Cardiac septum (tissue), 1 donor: ENCODE results near the gene SLC27A5. TPM values are rescaled to one million over a fixed set of nuclear protein-coding genes. Genes with fewer than 3 reads are reported as not detected.

Experiments
- DNase-seq: peaks from one replicate; pipeline ENCODE4 v3.0.0-alpha.2; 2020; ENCODE audit warnings: low spot score
- intact Hi-C: fragments of 100-400 bp; cut with DNase I; formaldehyde crosslinking; loops from one replicate; pipeline ENCODE4 v1.14.0; 2022
- long read RNA-seq: library from polyadenylated mRNA; unstranded; transcript quantifications from one replicate; pipeline ENCODE4 v2.0.0, GENCODE V29; 2021
- total RNA-seq: library from RNA; stranded (reverse); fragmentation: NEBNext Ultra II Directional; extraction: Animal tissue kit (Norgen Biotek cat#: 25700); gene quantifications from one replicate; pipeline ENCODE4 v1.2.1, GENCODE V29; 2021
- donor health status: DM: no; HTN: no; CAD: no.

SLC27A5 gene, protein sequence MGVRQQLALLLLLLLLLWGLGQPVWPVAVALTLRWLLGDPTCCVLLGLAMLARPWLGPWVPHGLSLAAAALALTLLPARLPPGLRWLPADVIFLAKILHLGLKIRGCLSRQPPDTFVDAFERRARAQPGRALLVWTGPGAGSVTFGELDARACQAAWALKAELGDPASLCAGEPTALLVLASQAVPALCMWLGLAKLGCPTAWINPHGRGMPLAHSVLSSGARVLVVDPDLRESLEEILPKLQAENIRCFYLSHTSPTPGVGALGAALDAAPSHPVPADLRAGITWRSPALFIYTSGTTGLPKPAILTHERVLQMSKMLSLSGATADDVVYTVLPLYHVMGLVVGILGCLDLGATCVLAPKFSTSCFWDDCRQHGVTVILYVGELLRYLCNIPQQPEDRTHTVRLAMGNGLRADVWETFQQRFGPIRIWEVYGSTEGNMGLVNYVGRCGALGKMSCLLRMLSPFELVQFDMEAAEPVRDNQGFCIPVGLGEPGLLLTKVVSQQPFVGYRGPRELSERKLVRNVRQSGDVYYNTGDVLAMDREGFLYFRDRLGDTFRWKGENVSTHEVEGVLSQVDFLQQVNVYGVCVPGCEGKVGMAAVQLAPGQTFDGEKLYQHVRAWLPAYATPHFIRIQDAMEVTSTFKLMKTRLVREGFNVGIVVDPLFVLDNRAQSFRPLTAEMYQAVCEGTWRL
- total RNA-seq, result 2.0 TPM
- long read RNA-seq, partial matches to known transcripts, result 0 of 6 reads
- long read RNA-seq, other reads (novel, unspliced or antisense), result 3 of 6 reads

- DNase-seq, result no peak
- intact Hi-C loops, result no loop called here
Measured at GRCh38 chr19:58511353-58512208, at the start of gene SLC27A5. Gene SLC27A5 (minus strand): TSS chr19:58511992. CDS start chr19:58511955, 37 bp downstream.

DNA sequence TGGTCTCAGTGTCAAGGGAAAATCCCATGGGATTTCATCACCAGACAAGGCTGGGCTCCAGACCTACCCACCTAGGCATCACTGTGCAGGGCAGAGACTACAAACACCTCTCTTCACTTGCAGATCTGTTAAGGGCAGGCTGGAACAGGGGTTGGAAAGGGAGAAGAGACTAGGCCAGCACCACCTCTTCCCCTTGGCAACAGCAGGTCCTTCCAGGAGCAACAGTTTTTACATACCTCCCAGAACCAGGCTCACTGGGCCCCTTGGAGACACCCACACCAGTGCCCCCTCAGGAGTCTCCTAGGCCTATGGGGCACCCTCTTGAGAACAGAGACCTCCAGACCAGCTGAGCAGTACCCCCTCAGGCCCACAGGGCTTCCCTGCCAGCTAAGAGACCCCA is 49.1 kb upstream of the SLC27A5 start:
- intact Hi-C loops, result no loop called here
- DNase-seq, result no peak

DNA sequence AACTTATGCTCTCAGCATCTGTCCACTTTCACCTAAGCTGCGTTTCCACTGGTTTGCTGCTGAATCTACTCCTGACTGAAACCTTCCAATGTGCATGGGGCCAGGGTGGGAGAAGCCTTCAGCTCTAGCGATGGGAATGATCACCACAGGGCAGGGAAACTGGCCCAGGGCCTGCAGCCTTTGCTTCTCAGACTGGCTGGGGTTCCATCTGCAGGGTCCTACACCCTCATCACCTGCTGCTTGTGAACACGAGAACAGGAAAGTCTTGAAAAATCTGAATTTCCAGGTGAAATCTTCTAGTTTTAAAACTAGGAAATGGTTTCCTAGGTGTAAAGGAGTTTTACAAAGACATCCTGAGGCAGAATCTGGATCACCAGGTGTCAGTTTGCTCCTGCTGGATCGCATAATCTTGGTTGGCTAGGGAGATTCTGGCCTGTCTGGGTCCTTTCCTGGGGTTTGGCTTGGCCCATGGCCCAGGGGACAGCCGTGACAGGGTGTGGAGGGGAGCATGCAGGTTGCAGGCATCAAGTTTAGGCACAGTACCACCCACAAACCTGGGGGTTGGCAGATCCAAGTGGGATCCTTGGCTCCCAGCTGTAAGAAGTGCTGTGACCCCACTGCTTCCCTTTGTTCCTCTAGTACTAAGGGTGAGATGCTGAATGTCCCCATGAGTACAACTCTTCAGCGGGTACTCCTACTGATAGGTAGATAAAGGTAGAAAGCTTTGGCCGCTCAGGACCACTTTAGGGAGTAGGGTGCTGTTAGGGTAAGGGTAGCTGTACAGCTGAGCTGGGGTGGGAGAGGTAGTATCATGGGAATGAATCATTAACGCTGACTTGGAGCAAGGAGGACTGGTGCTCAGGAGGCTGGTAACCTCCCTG is 48.5 kb upstream of the SLC27A5 start:
- DNase-seq, result no peak
- intact Hi-C loops, result no loop called here

DNA sequence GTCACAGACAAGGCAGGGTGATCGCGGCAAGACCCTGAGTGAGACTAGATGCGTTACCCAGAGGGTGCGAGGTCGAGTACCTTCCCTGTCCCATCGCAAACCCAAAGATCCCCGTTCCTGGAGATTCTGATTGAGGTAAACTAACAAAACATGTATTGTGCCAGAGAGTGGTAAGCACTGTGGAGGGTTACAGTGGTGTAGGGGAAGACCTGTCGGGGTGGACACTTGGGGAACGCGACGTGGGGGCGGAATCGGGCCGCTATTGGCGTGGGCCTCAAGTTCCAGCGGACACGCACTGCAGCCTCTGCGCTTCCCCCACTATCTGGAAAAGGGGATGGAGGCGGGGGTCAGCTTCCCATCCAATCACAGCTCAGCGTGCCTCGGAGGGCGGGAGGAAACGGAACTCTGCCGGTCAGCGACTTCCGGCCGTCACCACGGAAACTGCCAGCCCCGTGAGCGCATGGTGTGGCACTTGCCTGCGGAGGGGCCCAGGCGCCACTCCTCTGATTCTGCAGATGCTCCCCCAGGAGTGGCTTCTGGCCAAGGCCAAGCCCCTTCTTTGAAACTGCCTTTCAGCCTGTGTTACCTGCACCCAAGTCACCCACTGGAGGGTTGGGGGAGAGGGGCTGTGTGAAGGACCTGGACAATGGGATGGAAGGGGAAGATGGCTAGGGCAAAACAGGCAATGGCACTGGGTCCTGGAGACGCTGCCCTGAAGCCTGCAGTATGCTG is 47.6 kb upstream of the SLC27A5 start:
- peak; percentile 95 for DNase-seq
- intact Hi-C loops, result loop anchor here (1.0 kb wide), 1 partner anchor 13 kb away; no protein-coding TSS in a partner anchor

- peak; percentile 100 for DNase-seq
- intact Hi-C loops, result loop anchor here (1.0 kb wide), 1 partner anchor 14 kb away; no protein-coding TSS in a partner anchor
Measured at GRCh38 chr19:58558623-58559274, 47.0 kb upstream of the SLC27A5 start.

DNA sequence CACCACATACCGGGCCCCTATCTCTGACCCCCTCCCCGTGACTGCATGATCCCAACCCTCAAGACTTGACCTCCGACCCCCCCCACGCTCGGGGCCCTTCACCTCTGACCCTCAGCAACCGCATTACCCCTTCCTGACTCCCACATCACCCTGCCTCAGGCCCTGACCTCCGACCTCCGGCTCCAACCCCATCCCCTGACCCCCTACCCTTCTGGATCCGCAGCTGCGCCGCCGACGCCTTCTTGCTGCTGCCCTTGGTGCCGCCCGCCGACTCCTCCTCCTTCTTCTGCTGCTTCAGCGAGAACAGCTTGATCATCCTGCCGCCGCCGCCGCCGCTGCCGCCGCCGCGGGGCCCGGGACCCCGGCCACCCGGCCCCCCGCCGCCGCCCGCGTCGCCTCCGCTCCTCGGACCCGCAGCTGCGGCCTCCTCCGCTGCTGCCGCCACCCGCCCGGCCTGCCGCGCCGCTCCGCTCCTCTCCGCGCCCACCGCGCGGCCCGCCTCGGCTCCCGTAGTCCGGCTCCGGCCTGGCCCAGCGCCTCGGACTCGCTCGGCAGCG is 46.4 kb upstream of the SLC27A5 start, which contains the start of gene UBE2M:
UBE2M (minus strand) TSS at position 546 of the 557 bp plus-strand sequence; CDS start at position 316, 230 bp downstream.
- no peak for DNase-seq
- intact Hi-C loops, result no loop called here

- intact Hi-C loops, result no loop called here
- DNase-seq, result no peak
Measured at GRCh38 chr19:58557221-58558065, 45.7 kb upstream of the SLC27A5 start.

DNA sequence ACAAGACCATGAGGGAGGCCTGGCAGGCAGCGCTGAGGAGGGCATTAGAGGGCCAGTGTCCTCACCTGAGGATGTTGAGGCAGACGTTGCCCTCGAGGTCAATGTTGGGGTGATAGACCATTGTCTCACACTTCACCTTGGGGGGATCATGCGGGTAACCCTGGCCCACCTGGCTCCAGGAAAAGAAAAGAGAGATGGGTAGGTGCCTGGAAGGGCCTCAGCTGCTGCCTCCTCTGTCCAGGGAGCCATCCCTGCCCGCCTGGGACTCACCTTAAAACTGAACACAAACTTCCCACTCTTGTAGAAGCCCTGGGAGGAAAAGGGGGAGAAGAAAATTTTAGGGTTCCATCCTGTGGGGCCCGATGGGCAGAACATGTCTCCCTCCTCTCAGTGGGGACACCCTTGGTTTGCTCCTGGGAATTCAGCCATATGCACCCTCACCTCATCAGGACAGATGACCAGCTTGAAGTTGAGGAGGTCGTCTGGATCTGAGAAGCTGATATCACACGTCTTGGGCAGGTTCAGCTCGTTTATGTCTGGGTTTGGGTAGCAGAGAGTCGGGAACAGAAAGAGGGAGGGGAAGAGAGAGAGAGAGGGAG is 44.9 kb upstream of the SLC27A5 start:
- intact Hi-C loops, result no loop called here
- no peak for DNase-seq

- intact Hi-C loops, result loop anchor here (2.0 kb wide), 1 partner anchor 37 kb away; the partner anchor contains the start of gene ZBTB45
Measured at GRCh38 chr19:58555920-58556621, 44.3 kb upstream of the SLC27A5 start.

DNA sequence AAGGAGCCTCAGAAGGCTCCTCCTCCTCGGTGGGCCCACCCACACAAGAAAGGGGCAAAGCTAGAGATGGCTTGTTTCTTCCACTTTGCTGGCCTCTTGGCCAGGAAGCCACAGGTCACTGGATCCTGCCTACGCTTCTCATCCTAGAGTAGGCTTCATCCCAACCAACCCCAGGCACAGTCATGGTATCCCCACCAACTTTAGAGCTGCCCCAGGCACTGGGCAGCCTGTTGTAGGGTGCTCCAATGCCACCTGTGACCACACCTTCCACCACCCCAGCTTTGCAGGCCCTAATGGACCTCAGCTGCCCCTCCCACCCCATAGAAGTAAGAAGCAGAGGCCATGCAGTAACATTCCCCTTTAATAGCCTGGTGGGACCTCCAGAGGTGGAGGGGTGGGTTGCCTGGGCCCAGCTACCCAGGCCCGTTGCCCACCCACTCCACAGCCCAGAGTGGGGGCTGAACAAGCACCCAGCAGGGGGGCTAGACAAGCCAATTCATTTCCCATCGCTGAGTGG is 43.6 kb upstream of the SLC27A5 start:
- DNase-seq, result no peak
- intact Hi-C loops, result loop anchor here (2.0 kb wide), 1 partner anchor 37 kb away; the partner anchor contains the start of gene ZBTB45

More at GRCh38 chr19:58555920-58556621, 44.3 kb upstream of the SLC27A5 start:
- DNase-seq, result no peak

DNA sequence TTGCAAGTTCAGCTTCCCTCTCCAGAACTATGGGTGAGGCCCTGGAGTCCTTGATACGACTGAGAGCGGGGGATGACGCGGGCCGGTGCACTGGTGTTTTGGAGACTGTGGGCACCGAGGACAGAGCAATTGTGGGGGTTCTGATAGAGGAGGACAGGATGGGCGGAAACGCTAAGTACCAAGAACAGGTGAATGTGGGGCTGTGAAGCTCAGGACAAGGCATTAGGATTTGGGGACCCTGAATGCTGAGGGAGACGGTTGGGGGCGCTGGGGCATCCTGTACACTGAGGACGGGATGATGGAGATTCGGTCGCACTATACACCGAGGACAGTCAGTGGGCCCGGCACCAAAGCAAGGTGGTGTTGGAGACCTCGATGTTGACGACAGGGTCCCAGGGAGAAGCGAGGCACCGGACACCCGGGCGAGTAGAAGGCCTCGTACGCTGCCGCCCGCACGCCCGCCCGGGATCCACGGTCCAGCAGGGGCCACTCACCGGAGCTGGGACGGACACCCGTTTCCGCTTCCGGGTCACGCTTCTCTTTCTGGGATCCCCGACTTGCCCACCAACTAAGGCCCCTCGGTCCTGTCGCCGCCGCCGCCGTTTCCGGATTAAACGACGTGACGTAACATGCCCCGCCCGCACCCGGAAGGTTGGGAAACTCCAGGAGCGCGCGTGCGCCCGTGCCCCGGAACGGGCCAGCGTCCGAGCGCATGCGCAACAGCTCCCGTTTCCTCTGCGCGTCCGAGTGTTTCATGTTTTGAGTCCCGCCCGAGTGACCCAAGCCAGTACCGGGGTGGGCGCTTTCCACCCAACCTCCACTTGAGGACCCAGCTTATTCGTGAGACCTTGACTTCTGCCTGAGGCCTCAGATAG is 42.9 kb upstream of the SLC27A5 start, which contains the start of gene CHMP2A:
CHMP2A (minus strand) TSS at position 612 of the 875 bp plus-strand sequence. CDS start 893 bp downstream, outside the sequence.
- DNase-seq, result peak; percentile 99
- intact Hi-C loops, result loop anchor here (2.0 kb wide), 1 partner anchor 36 kb away; the partner anchor contains the start of gene ZBTB45

DNA sequence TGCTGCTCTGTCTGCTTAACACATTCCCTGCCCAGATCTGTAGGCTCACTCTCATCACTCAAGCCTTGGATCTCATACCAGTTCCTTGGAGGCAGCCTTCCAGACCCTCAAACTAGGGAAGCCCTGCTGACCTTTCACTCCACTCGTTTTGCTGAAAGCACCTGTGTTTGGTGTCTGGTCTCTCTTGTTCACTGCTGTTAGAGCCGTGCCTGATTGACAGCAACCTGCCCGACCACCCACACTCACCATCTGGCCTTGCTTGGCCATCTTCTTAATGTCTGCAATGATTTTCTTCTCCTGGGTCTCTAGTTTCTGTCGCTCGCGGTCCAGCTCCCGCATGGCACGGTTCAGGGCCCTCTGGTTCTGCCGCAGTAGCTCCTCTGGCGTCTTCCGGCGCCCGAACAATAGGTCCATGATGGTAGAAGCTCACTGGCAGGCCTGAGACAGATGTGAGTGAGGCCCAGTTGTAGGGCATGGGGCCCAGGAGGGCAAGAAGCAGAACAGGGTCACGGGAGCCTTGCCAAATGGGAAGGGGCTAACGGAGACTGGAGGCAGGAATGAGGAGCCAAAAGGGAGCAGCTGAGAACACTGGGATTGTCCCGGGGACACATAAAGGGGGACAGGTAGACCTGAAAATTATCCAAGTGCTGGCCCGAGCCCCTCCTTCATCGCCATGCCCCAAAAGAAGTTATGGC is 42.2 kb upstream of the SLC27A5 start:
- DNase-seq, result no peak
- intact Hi-C loops, result loop anchor here (2.0 kb wide), 1 partner anchor 35 kb away; the partner anchor contains the start of gene ZBTB45

DNA sequence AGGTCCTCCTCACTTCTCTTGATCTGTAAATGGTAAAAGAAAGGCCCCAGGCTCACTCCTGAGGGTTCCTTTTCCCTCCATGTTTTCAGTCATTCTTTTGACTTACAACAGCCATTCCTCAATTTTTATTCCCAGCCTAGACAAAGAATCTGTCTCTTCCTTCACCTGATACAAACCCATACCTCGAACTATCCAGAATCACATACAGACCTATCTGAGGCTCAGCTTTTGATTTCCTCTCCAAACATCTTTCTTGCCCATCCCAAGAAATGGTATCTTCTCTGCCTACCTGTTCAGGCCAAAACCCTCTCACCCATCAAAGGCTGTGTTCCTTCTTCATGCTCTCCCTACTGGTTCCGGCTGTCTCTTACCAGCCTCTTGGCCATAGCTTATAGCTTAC is 40.9 kb upstream of the SLC27A5 start:
- no peak for DNase-seq

More for the DNA sequence above, 40.9 kb upstream of the SLC27A5 start:
- intact Hi-C loops, result no loop called here
